NCI-H748 treated with DMSO at 0.1 percent for 48 hours (cell line): ENCODE data around the gene TYW3.

Experiments
- DNase-seq: peaks from one replicate; lab custom pipeline; 2025; lab: John Stamatoyannopoulos, UW

Gene TYW3

GRCh38 chr1:74732960-74733603 lies at the start of gene TYW3, which contains the start of gene CRYZ:
TSS of gene TYW3 (plus strand) at chr1:74733152. CDS start at chr1:74733245, 93 bp downstream.
TSS of gene CRYZ (minus strand) at chr1:74733050. CDS start at chr1:74724821, 8,229 bp downstream.
- DNase-seq = peak; percentile 86

GRCh38 chr1:74683656-74684055 lies 49.3 kb upstream of the TYW3 start:
- DNase-seq = no peak

GRCh38 chr1:74684301-74684700 lies 48.7 kb upstream of the TYW3 start:
- no peak for DNase-seq

- no peak for DNase-seq
Observed at GRCh38 chr1:74686928-74687327, 46.0 kb upstream of the TYW3 start.

GRCh38 chr1:74689621-74690363 lies 43.2 kb upstream of the TYW3 start:
- DNase-seq = peak; percentile 85

- peak; percentile 48 for DNase-seq
Observed at GRCh38 chr1:74690364-74690696, 42.6 kb upstream of the TYW3 start.

GRCh38 chr1:74690909-74691308 lies 42.0 kb upstream of the TYW3 start:
- no peak for DNase-seq

- DNase-seq = no peak
Observed at GRCh38 chr1:74693473-74693872, 39.5 kb upstream of the TYW3 start.

- no peak for DNase-seq
Observed at GRCh38 chr1:74697832-74698231, 35.1 kb upstream of the TYW3 start.

GRCh38 chr1:74699331-74699730 lies 33.6 kb upstream of the TYW3 start:
- no peak for DNase-seq

- no peak for DNase-seq
Observed at GRCh38 chr1:74703386-74704182, 29.4 kb upstream of the TYW3 start.

- peak; percentile 25 for DNase-seq
Observed at GRCh38 chr1:74712881-74713280, 20.1 kb upstream of the TYW3 start.

- DNase-seq = no peak
Observed at GRCh38 chr1:74713849-74714248, 19.1 kb upstream of the TYW3 start.

- no peak for DNase-seq
Observed at GRCh38 chr1:74714429-74715235, 18.3 kb upstream of the TYW3 start.

GRCh38 chr1:74715236-74715502 lies 17.8 kb upstream of the TYW3 start:
- no peak for DNase-seq

GRCh38 chr1:74715806-74716205 lies 17.1 kb upstream of the TYW3 start:
- DNase-seq = no peak

GRCh38 chr1:74716822-74717221 lies 16.1 kb upstream of the TYW3 start:
- no peak for DNase-seq

GRCh38 chr1:74717626-74718025 lies 15.3 kb upstream of the TYW3 start:
- no peak for DNase-seq

GRCh38 chr1:74726063-74726462 lies 6.9 kb upstream of the TYW3 start:
- no peak for DNase-seq

GRCh38 chr1:74728736-74729135 lies 4.2 kb upstream of the TYW3 start:
- no peak for DNase-seq

GRCh38 chr1:74729741-74730478 lies 3.0 kb upstream of the TYW3 start:
- DNase-seq = no peak
